HG02973 (cell line): ENCODE measurements around the gene SHISA2.
"Not testable (repeated sequence)": the region's sequence is repeated elsewhere in the genome, so short reads cannot be mapped to it uniquely, and the experiment has no call there.

Experiments
- ATAC-seq: cut with Tn5 transposase; IDR thresholded peaks from one replicate; pipeline ENCODE4 v1.9.1; 2021; ENCODE audit warnings: moderate library complexity; ENCODE audit not compliant: unreplicated experiment

The SHISA2 gene

GRCh38 chr13:26051657-26052311 lies at the start of gene SHISA2:
SHISA2 (minus strand) TSS chr13:26052016; CDS start chr13:26050975, 1,041 bp downstream.
- ATAC-seq, result no peak

DNA sequence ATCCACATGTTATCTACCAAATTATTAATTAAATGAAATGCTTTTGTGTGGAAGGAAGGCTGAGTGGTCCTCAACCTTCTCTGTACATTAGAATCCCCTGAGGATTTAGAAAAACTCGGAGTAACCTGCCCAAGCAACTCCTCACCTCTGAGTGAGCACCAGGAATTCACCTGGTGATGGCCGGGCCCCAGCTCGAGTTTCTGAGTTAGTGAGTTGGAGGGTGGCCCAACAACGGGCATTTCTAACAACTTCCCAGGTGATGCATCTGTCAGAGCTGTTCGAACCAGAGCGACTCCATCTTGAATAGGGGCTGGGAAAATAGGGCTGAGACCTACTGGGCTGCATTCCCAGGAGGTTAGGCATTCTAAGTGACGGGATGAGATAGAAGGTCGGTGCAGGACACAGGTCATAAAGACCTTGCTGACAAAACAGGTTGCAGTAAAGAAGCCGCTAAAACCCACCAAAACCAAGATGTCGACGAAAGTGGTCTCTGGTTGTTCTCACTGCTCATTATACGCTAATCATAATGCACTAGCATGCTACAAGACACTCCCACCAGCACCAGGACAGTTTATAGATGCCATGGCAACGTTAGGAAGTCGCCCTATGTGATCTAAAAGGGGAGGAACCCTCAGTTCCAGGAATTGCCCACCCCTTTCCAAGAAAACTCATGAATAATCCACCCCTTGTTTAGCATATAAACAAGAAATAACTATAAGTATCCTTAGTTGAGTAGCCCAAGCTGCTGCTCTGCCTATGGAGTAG lies 44.2 kb upstream of the SHISA2 start:
- ATAC-seq, result no peak

DNA sequence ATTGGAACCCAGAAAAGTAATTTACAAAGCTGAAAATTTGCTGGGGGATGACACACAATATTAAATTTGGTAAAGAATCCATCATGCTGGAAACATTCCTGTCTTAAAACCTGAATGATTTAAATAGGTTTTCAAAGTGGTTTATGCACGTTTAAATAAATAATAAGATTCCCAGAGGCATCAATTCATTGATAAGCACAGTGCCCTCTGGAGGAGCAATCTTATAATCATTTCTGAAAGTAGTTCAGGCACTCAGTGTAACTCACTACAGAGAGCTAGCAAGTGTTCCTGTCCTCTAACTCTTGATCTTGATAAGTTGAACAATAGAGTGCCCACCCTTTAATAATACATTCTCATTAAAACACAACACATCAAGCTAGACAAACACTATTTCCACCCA lies 43.5 kb upstream of the SHISA2 start:
- no peak for ATAC-seq

GRCh38 chr13:26076821-26077220 lies 25.0 kb upstream of the SHISA2 start:
- not testable (repeated sequence) for ATAC-seq

- ATAC-seq, result no peak
These were observed 23.7 kb upstream of the SHISA2 start for GRCh38 chr13:26075498-26075897.

- ATAC-seq, result no peak
These were observed 22.9 kb upstream of the SHISA2 start for GRCh38 chr13:26074706-26075105.

GRCh38 chr13:26072335-26072734 lies 20.5 kb upstream of the SHISA2 start:
- not testable (repeated sequence) for ATAC-seq

GRCh38 chr13:26071691-26072090 lies 19.9 kb upstream of the SHISA2 start:
- no peak for ATAC-seq

- not testable (repeated sequence) for ATAC-seq
These were observed 17.8 kb upstream of the SHISA2 start for GRCh38 chr13:26069642-26070041.

GRCh38 chr13:26068372-26068771 lies 16.6 kb upstream of the SHISA2 start:
- ATAC-seq, result not testable (repeated sequence)

GRCh38 chr13:26067601-26068000 lies 15.8 kb upstream of the SHISA2 start:
- ATAC-seq, result no peak

DNA sequence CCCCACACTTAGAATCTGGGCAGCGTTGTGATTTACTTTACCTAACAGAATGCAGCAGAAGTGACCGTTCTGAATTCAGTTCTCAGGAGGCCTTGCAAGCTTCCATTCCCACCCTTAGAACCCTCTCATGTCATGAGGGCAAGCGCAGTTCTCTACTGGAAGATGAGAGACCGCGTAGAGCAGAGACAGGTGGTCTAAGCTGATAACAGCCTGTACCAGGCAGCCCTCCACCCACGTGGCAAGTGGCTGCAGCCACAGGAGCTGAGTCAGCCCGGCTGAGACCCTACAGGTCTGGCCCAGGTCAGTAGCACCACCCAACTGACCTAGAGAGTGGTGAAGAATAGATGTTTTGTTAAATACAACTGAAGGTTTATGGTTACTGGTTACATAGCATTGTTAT lies 14.7 kb upstream of the SHISA2 start:
- not testable (repeated sequence) for ATAC-seq

DNA sequence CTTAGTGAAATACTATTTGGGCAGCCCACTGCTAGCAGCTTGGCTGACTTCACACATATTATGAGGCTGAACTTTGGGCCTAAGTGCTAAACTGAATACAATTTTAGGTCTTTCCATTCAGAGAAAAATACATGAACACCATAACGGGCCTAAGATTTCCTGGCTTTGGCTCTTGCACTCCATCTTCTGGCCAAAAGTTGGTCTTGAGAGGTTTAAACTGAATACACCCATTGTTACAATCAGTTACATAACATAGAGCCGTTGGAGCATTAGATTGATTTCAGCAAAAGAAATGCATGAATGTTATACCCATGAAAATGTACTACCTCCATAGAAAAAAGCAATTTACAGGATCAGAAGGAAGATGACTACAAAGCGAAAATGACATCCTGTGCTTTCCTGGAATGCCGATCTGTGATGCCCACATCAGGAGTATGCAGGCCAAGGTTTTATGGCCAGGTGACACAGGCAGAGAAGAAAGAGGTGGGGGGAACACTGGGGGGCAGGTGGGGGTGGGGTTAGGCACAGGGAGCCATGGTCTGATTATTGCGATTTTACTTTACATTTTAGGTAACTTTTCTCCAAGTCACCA lies 11.1 kb upstream of the SHISA2 start:
- ATAC-seq, result no peak

- no peak for ATAC-seq
These were observed 10.1 kb upstream of the SHISA2 start for GRCh38 chr13:26061947-26062346.

DNA sequence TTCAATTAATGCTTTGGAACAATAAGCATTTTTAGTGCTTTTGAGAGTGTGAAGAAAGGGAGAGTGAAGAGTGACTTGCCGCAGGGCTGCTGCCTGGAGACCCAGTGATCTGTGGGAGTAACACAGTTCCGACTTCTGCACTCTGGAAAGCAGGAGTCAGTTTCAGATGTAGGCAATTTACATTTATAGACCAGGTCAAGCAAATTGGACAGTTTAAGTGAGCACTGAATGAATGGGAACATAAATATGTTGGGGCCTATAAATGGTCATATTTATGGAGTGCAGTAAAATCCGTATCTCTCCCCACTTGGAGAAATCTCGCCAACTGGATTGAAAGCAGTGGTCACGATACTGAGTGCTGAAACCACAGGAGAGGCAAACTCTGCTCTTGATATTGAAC lies 9.4 kb upstream of the SHISA2 start:
- no peak for ATAC-seq

- no peak for ATAC-seq
These were observed 8.5 kb upstream of the SHISA2 start for GRCh38 chr13:26060357-26060756.

DNA sequence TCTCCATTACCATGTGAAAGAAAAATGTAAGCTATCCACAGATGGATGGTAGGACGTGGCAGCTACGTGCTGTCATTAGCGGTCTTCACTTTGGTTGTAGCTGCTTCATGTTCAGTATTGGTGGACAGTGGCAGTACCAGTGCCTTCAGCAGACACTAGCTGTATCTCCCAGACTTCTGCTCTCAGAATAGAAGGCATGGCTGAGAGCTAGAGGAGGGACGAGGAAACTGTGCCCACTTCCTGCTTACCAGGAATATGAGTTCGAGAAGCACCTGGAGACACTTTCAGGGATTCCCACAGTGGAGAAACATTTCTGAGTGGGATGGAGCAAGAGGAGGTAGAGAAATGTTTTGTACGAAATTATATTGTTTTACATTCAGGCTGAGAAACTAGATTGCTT lies 6.9 kb upstream of the SHISA2 start:
- ATAC-seq, result no peak

DNA sequence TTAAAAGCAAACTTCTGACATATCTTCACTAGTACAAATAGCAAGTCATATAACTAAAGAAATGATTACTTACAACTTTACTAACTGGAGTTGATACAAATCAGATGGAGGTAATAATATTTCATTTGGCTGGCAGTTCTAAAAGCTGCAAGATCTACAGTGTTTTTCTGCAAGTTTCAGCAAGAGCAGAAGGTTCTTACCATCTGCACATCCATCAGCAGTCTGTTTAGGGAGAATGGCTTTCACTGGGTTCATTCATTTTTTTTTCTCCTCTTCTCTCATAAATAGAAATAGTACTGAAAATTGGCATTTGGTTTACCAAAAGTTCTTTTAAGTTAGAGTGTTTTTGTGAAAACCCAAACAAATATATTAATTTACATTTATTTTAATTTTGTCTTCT lies 3.1 kb upstream of the SHISA2 start:
- ATAC-seq, result no peak

- ATAC-seq, result no peak
These were observed 1.7 kb upstream of the SHISA2 start for GRCh38 chr13:26053418-26053980.

DNA sequence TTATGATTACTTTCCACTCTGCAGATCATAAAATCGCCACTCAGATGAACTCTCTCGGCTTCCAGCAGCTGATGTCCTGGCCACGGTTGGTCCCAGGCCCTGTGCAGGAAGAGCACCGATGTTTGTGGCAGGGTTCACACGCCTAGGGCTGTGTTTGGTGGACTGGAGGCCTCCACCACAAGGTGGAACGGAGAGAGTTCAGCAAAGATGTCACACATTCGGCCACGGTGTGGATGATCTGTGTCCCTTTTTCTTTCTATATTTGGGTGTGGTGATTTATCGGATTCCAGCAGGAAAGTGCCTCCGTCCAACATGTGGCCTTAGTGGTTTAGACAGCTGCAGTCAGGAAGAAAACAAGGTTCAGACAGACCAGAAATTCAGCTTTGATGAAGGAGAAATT lies 521 bp upstream of the SHISA2 start:
- ATAC-seq, result no peak

DNA sequence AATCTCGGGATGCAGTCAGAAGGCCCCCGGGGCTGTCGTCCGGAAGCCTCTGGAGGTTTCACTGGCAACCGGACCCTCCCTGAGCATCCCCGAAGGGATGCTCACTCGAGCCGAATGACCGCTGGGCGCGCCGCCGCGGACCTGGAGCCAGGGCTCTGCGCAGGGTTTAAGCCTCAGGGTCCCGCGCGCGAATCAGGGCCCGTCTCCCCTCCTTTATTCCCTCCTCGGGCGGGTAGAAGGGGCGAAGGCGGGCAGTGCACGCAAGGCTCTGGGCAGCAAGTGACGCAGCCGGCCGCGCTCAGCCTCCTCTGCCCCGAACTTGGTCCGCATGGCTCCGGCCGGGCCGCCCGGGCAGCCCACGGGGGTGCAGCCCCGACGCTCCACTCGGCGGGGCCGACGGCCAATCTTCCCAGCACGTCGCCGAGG lies 572 bp downstream of the SHISA2 start:
- no peak for ATAC-seq
